GM21737 (cell line): ENCODE data around the gene RFX4.

Experiments
- ATAC-seq: cut with Tn5 transposase; IDR thresholded peaks from one replicate; pipeline ENCODE4 v1.9.1; 2021; ENCODE audit warnings: mild to moderate bottlenecking, moderate library complexity; ENCODE audit not compliant: unreplicated experiment

The RFX4 gene

GRCh38 chr12:106582641-106583230, at the start of gene RFX4:
Gene RFX4, plus strand, starts transcription at chr12:106583004. Its CDS starts 317 bp downstream, at chr12:106583321.
- ATAC-seq, result no peak

- no peak for ATAC-seq
Measured at GRCh38 chr12:106541201-106541600, 41.6 kb upstream of the RFX4 start.

- no peak for ATAC-seq
Measured at GRCh38 chr12:106551410-106551809, 31.4 kb upstream of the RFX4 start.

GRCh38 chr12:106552228-106552627, 30.6 kb upstream of the RFX4 start:
- no peak for ATAC-seq

GRCh38 chr12:106564678-106565329, 18.0 kb upstream of the RFX4 start:
- no peak for ATAC-seq

GRCh38 chr12:106566771-106567170, 16.0 kb upstream of the RFX4 start:
- no peak for ATAC-seq

- ATAC-seq, result no peak
Measured at GRCh38 chr12:106573239-106573638, 9.6 kb upstream of the RFX4 start.

GRCh38 chr12:106576848-106577247, 6.0 kb upstream of the RFX4 start:
- ATAC-seq, result no peak

- no peak for ATAC-seq
Measured at GRCh38 chr12:106580671-106581508, 1.9 kb upstream of the RFX4 start.

- ATAC-seq, result no peak
Measured at GRCh38 chr12:106581543-106582248, 1.1 kb upstream of the RFX4 start.

GRCh38 chr12:106582249-106582591, 584 bp upstream of the RFX4 start:
- no peak for ATAC-seq

GRCh38 chr12:106583242-106584103, 669 bp downstream of the RFX4 start:
- ATAC-seq, result no peak

GRCh38 chr12:106584104-106585064, 1.6 kb downstream of the RFX4 start:
- ATAC-seq, result no peak

GRCh38 chr12:106585105-106585520, 2.3 kb downstream of the RFX4 start:
- no peak for ATAC-seq

GRCh38 chr12:106585521-106586277, 2.9 kb downstream of the RFX4 start:
- ATAC-seq, result no peak

GRCh38 chr12:106586278-106586802, 3.5 kb downstream of the RFX4 start:
- ATAC-seq, result no peak

GRCh38 chr12:106586803-106587684, 4.2 kb downstream of the RFX4 start:
- ATAC-seq, result no peak
